SK-N-SH (cell line): ENCODE data around the gene HSD17B4. TPM values are rescaled to one million over a fixed set of nuclear protein-coding genes. Genes with fewer than 3 reads are reported as not detected.
"Not testable (repeated sequence)": the region's sequence is repeated elsewhere in the genome, so short reads cannot be mapped to it uniquely, and the experiment has no call there.

ENCODE experiments used
- CTCF ChIA-PET: fragments of 300-600, 350-600 bp; formaldehyde crosslinking; extraction: SDS; loops from one replicate; lab custom pipeline; 2021; lab: Yijun Ruan, JAX
- POLR2A ChIA-PET: fragments of 350-600 bp; sonication (Branson Sonifier 250); formaldehyde crosslinking; extraction: SDS; loops from one replicate; lab custom pipeline; 2020; ENCODE audit warnings: antibody characterized with exemption, inconsistent platforms; lab: Yijun Ruan, JAX
- DNase-seq: peaks from one replicate; pipeline ENCODE4 v3.0.0; 2012
- H2AFZ ChIP-seq: fragments of 200-600 bp; sonication (generic); 2 replicates; pipeline ENCODE4 v1.8.1; 2016; ENCODE audit warnings: antibody characterized with exemption, mild to moderate bottlenecking, low read depth
- H3F3A ChIP-seq: fragments of 200-600 bp; sonication (generic); replicated peaks from 2 replicates; pipeline ENCODE3; 2016; ENCODE audit warnings: antibody characterized with exemption, mild to moderate bottlenecking; ENCODE audit not compliant: insufficient read depth
- H3K27ac ChIP-seq, 2 experiments: fragments of 200-500 bp in 1 of 2; fragments of 200-600 bp in 1 of 2; sonication (Bioruptor generic) in 1 of 2; sonication (generic), shearing (Covaris generic) in 1 of 2; 2 replicates each; pipeline versions ENCODE4 v1.5.1 to v1.6.1; 2014 to 2016; ENCODE audit warnings: low read depth in 2 of 2, inconsistent platforms in 1 of 2, low read length in 1 of 2, mild to moderate bottlenecking in 1 of 2, mixed read lengths in 1 of 2
- H3K27me3 ChIP-seq: fragments of 200-600 bp; sonication (generic), shearing (Covaris generic); 2 replicates; pipeline ENCODE4 v1.6.1; 2016; ENCODE audit warnings: mixed run types; ENCODE audit not compliant: insufficient read depth
- H3K36me3 ChIP-seq, 2 experiments: fragments of 200-500 bp in 1 of 2; fragments of 200-600 bp in 1 of 2; sonication (Bioruptor generic) in 1 of 2; sonication (generic) in 1 of 2; replicated peaks in 1 of 2; 2 replicates each; pipeline versions ENCODE3 to v1.5.1; 2014 to 2016; ENCODE audit warnings: low read length in 1 of 2, mild to moderate bottlenecking in 1 of 2; ENCODE audit not compliant: insufficient read depth in 2 of 2, control insufficient read depth in 1 of 2
- H3K4me1 ChIP-seq, 2 experiments: fragments of 200-500 bp in 1 of 2; fragments of 200-600 bp in 1 of 2; sonication (Bioruptor generic) in 1 of 2; sonication (generic), shearing (Covaris generic) in 1 of 2; 2 replicates each; pipeline versions ENCODE4 v1.5.1 to v1.6.1; 2014 to 2016; ENCODE audit warnings: low read depth in 1 of 2, low read length in 1 of 2, mixed run types in 1 of 2; ENCODE audit not compliant: insufficient read depth in 2 of 2, control insufficient read depth in 1 of 2
- H3K4me2 ChIP-seq: fragments of 200-600 bp; sonication (generic), shearing (Covaris generic); 2 replicates; pipeline ENCODE4 v1.6.1; 2017; ENCODE audit warnings: mixed run types
- H3K4me3 ChIP-seq, 2 experiments: fragments of 200-500 bp in 1 of 2; fragments of 200-600 bp in 1 of 2; sonication (Bioruptor generic) in 1 of 2; sonication (generic), shearing (Covaris generic) in 1 of 2; 2 replicates each; pipeline versions ENCODE4 v1.5.1 to v1.8.1; 2014 to 2016; ENCODE audit warnings: low read depth in 2 of 2, inconsistent platforms in 1 of 2, low read length in 1 of 2, mild to moderate bottlenecking in 1 of 2, mixed read lengths in 1 of 2, moderate library complexity in 1 of 2
- H3K79me2 ChIP-seq: fragments of 200-600 bp; sonication (generic); 2 replicates; pipeline ENCODE4 v1.8.1; 2017; ENCODE audit warnings: mild to moderate bottlenecking; ENCODE audit not compliant: insufficient read depth
- H3K9ac ChIP-seq: fragments of 200-600 bp; sonication (generic); 2 replicates; pipeline ENCODE4 v1.6.1; 2017; ENCODE audit warnings: mixed run types
- H3K9me2 ChIP-seq: fragments of 200-600 bp; sonication (generic); 2 replicates; pipeline ENCODE4 v1.6.1; 2017; ENCODE audit warnings: mixed run types
- H3K9me3 ChIP-seq: fragments of 200-600 bp; sonication (generic); 2 replicates; pipeline ENCODE4 v1.6.1; 2017; ENCODE audit warnings: mixed run types, mild to moderate bottlenecking, moderate library complexity
- H4K20me1 ChIP-seq: fragments of 200-600 bp; sonication (generic); 2 replicates; pipeline ENCODE4 v1.6.1; 2017; ENCODE audit warnings: mild to moderate bottlenecking, mixed run types; ENCODE audit not compliant: insufficient read depth
- GABPA ChIP-seq: IDR thresholded peaks from 2 replicates; pipeline ENCODE4 v1.4.0; 2012; ENCODE audit warnings: low read depth, mild to moderate bottlenecking
- IRF3 ChIP-seq: fragments of 150-350 bp; IDR thresholded peaks from 2 replicates; pipeline ENCODE4 v1.6.1; 2016; ENCODE audit warnings: mild to moderate bottlenecking, low read depth, low read length
- JUND ChIP-seq: IDR thresholded peaks from 2 replicates; pipeline ENCODE4 v1.4.0; 2012
- MAX ChIP-seq: IDR thresholded peaks from 2 replicates; pipeline ENCODE4 v1.4.0; 2012; ENCODE audit warnings: low read depth
- MEF2A ChIP-seq: IDR thresholded peaks from 2 replicates; pipeline ENCODE4 v1.4.0; 2012; ENCODE audit warnings: low read depth, borderline replicate concordance
- MXI1 ChIP-seq: IDR thresholded peaks from 2 replicates; pipeline ENCODE4 v1.6.1; 2012; ENCODE audit warnings: mild to moderate bottlenecking, low read depth, low read length, improper control_type of control experiment
- POLR2AphosphoS5 ChIP-seq: IDR thresholded peaks from 2 replicates; pipeline ENCODE4 v1.6.1; 2012; ENCODE audit warnings: low read depth, low read length
- RAD21 ChIP-seq: IDR thresholded peaks from 2 replicates; pipeline ENCODE4 v1.6.1; 2012; ENCODE audit warnings: mild to moderate bottlenecking, low read length
- RCOR1 ChIP-seq: fragments of 150-350 bp; IDR thresholded peaks from 2 replicates; pipeline ENCODE4 v1.6.1; 2017; ENCODE audit warnings: antibody characterized with exemption, low read length
- RXRA ChIP-seq: IDR thresholded peaks from 2 replicates; pipeline ENCODE4 v1.4.0; 2012; ENCODE audit warnings: low read depth, mild to moderate bottlenecking, borderline replicate concordance
- SMC3 ChIP-seq: IDR thresholded peaks from 2 replicates; pipeline ENCODE4 v1.6.1; 2012; ENCODE audit warnings: low read depth, low read length, improper control_type of control experiment
- TAF1 ChIP-seq: IDR thresholded peaks from 2 replicates; pipeline ENCODE4 v1.6.1; 2012; ENCODE audit warnings: low read depth, mild to moderate bottlenecking, low read length, moderate library complexity, borderline replicate concordance
- TEAD4 ChIP-seq: IDR thresholded peaks from 2 replicates; pipeline ENCODE4 v1.4.0; 2012; ENCODE audit warnings: mild to moderate bottlenecking, borderline replicate concordance; ENCODE audit not compliant: insufficient read depth
- USF2 ChIP-seq: fragments of 150-350 bp; IDR thresholded peaks from 2 replicates; pipeline ENCODE4 v1.6.1; 2017; ENCODE audit warnings: antibody characterized with exemption, low read length, low read depth, borderline replicate concordance
- YY1 ChIP-seq: IDR thresholded peaks from 2 replicates; pipeline ENCODE4 v1.4.0; 2012; ENCODE audit warnings: low read depth, mild to moderate bottlenecking
- ZBTB33 ChIP-seq: IDR thresholded peaks from 2 replicates; pipeline ENCODE4 v1.4.0; 2012; ENCODE audit warnings: low read depth, borderline replicate concordance
- WGBS: methylation state at CpG from one replicate; pipeline ENCODE4 v1.1.6; 2017; ENCODE audit warnings: low lambda C conversion rate; 5-methylcytosine and 5-hydroxymethylcytosine counted together
- polyA plus RNA-seq, 3 experiments: library from polyadenylated mRNA; depleted of rRNA; stranded (reverse); fragments of >200 nt; gene quantifications; 2 replicates each; pipeline ENCODE4 v1.2.3, GENCODE V29; 2012

HSD17B4 gene
- polyA plus RNA-seq, 1 of the 3 experiments (the other 2 are of a cell fraction) = 119 TPM

- Histone ChIP-seq H3K9ac (no peak overlapping the region), H3K4me3 (no peak overlapping the region), H3K27ac (no peak overlapping the region), H3K27me3 (no peaks in the 10 kb centered on the region), H2AFZ (no peak overlapping the region), H3K36me3 (no peaks in the 10 kb centered on the region), H3K9me3 (no peaks in the 10 kb centered on the region)
- no peak for DNase-seq
- CTCF ChIA-PET = interaction anchor here (0.7 kb wide), 2 partner anchors 364 to 457 kb away, joined by 3 read pairs; partner anchors contain the start of gene DTWD2
- no peak for TF ChIP-seq RCOR1
- TF ChIP-seq MAX = no peak
- TF ChIP-seq JUND = no peak
- TF ChIP-seq, all 33 proteins: peak for 0
- H3K4me1 ChIP-seq = no peaks in the 10 kb centered on the region
- H3K9me2 ChIP-seq = no peaks in the 10 kb centered on the region
- WGBS = 71% methylated on average over 13 of the region's 13 CpGs
- no peaks in the 10 kb centered on the region for H3K79me2 ChIP-seq
- POLR2A ChIA-PET = no interaction called here
- H3K4me2 ChIP-seq = no peak overlapping the region
- no peaks in the 10 kb centered on the region for H3F3A ChIP-seq
- H4K20me1 ChIP-seq = no peaks in the 10 kb centered on the region
Measured at GRCh38 chr5:119445544-119445943, 6.8 kb upstream of the HSD17B4 start.

- H3K4me1 ChIP-seq = peaks cover 0 to 3% of the 10 kb centered on the region in 2 experiments; a peak in 2 of 4 replicates
- H3K9me2 ChIP-seq = no peaks in the 10 kb centered on the region
- ChIA-PET CTCF (interaction anchor here (0.8 kb wide), 1 partner anchor 15 kb away, joined by 3 read pairs; no protein-coding TSS in a partner anchor), POLR2A (no interaction called here)
- no peak overlapping the region for H2AFZ ChIP-seq
- no peak overlapping the region for H3K4me2 ChIP-seq
- H4K20me1 ChIP-seq = no peaks in the 10 kb centered on the region
- H3K27ac ChIP-seq = no peak overlapping the region
- TF ChIP-seq RXRA (no peak), GABPA (no peak), MAX (no peak), POLR2AphosphoS5 (no peak), RCOR1 (no peak), ZBTB33 (no peak), TEAD4 (no peak), MEF2A (no peak), YY1 (no peak), RAD21 (no peak), MXI1 (no peak), SMC3 (no peak), IRF3 (no peak), JUND (no peak), USF2 (no peak), TAF1 (no peak)
- no peaks in the 10 kb centered on the region for H3K36me3 ChIP-seq
- peaks cover 17% of the 10 kb centered on the region; the same call in 1 of the 2 replicates for H3K79me2 ChIP-seq
- no peak for DNase-seq
- H3K9ac ChIP-seq = no peak overlapping the region
- no peaks in the 10 kb centered on the region for H3K27me3 ChIP-seq
- H3K9me3 ChIP-seq = no peaks in the 10 kb centered on the region
- 27% methylated on average over 3 of the region's 3 CpGs for WGBS
- H3F3A ChIP-seq = no peaks in the 10 kb centered on the region
- H3K4me3 ChIP-seq = no peak overlapping the region
Measured at GRCh38 chr5:119449882-119450281, 2.4 kb upstream of the HSD17B4 start.

- H3K9me3 ChIP-seq, H3K4me2 ChIP-seq, DNase-seq, H3K27me3 ChIP-seq, CTCF ChIA-PET, H4K20me1 ChIP-seq, H3K9ac ChIP-seq, H3K4me3 ChIP-seq, H3K9me2 ChIP-seq, H3K27ac ChIP-seq, POLR2A ChIA-PET, H3K4me1 ChIP-seq, H2AFZ ChIP-seq, H3K36me3 ChIP-seq, H3F3A ChIP-seq: not testable (repeated sequence)
- WGBS = 60% methylated on average over 4 of the region's 4 CpGs
- H3K79me2 ChIP-seq = peaks cover 17% of the 10 kb centered on the region; the same call in 1 of the 2 replicates
Measured at GRCh38 chr5:119450627-119451026, 1.7 kb upstream of the HSD17B4 start.
